PFSK-1 (cell line): ENCODE measurements around the gene C5orf63.

Experiments used
- POLR2AphosphoS5 ChIP-seq: IDR thresholded peaks from 2 replicates; pipeline ENCODE4 v1.6.1; 2012; ENCODE audit warnings: low read depth, mild to moderate bottlenecking, control low read depth, low read length, moderate library complexity
- REST ChIP-seq, 2 experiments: IDR thresholded peaks; 2 replicates each; pipeline versions ENCODE4 v1.6.1 to v1.8.0; 2011 to 2012; ENCODE audit warnings: low read depth in 2 of 2, low read length in 2 of 2, control low read depth in 1 of 2, inconsistent platforms in 1 of 2, mild to moderate bottlenecking in 1 of 2, moderate library complexity in 1 of 2; ENCODE audit not compliant: insufficient read depth in 1 of 2

GRCh38 chr5:127096328-127096993, 23.2 kb upstream of the C5orf63 start:
- TF ChIP-seq POLR2AphosphoS5 (no peak), REST (IDR thresholded peaks at IDR 0.05; ENCODE audit: insufficient read depth in 1 of 2, low read depth in 2 of 2, low read length in 2 of 2) (no peak)
